HG02610 (cell line): ENCODE measurements around the gene MAST3.

Source experiments
- ATAC-seq: cut with Tn5 transposase; IDR thresholded peaks from one replicate; pipeline ENCODE4 v1.9.1; 2021; ENCODE audit warnings: mild to moderate bottlenecking, moderate library complexity; ENCODE audit not compliant: unreplicated experiment

MAST3 gene

DNA sequence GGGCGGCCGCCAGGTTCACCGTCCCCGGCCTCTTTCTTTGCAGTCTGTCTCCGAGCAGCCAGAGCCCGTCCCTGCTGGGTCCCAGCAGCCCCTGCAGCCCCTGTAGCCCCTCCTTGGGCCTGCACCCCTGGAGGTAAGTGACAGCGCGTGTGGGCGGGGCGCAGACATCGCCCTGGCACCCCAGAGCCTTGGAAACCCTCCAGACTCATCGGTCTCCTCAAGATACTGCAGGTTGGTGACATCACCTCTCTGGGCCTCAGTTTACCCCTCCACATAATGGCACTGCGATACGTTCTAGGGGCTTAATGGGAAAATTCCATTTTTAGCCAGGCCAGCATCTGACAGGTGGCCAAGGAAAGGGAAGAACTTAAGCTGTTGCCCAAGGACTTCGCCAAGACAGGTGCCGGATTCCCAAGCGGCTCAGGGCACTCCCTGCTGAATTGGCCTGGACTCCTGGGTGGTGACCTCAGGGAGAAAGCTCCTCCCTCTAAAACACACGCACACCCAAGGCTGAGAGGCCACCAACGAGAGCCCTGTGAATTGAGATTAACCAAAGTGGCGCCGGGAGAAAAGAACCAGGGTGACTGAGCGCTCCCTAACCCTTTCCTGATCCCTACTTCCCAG is 13.1 kb downstream of the MAST3 start:
- ATAC-seq, result no peak

- ATAC-seq, result no peak
Observed at GRCh38 chr19:18112989-18113478, 15.5 kb downstream of the MAST3 start.

GRCh38 chr19:18113827-18114226 is 16.2 kb downstream of the MAST3 start:
- ATAC-seq, result no peak

GRCh38 chr19:18114483-18114882 is 16.9 kb downstream of the MAST3 start:
- no peak for ATAC-seq

GRCh38 chr19:18117364-18117691 is 19.8 kb downstream of the MAST3 start:
- ATAC-seq, result no peak

DNA sequence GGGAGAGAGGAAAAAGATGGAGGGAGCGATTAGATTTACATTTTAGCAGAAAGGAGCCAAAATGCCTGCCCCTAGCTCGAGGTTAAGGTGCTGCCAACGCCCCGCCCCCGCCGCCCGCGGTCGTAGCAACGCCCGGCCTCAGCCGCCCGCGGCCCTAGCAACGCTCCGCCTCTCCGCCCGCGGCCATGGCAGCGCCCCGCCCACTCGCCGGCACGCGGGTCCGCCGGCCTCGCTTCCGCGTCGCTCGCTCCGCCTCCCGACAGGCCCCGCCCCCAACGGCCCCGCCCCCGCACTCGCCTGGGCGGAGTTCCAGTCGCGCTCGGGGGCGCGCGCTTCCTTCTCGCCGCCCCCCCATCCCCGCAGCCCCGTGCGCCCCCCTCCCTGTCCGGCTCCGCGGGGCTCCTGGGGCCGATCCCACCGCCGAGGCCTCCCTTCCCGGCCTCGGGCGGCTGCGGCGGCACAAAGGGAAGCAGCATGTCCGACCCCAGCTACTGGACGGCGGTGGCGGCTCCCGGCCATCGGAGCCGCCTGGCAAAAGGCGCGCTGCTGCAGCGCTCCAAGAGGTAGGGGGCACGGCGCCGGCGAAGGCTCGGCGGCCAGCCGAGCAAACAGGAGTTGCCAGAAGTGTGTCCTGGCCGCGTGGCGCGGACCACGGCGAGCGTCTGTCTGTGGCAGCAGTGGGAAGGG is 20.3 kb downstream of the MAST3 start:
- peak; percentile 84 for ATAC-seq

GRCh38 chr19:18118420-18119012 is 20.9 kb downstream of the MAST3 start:
- ATAC-seq, result no peak

- no peak for ATAC-seq
Observed at GRCh38 chr19:18119013-18119716, 21.6 kb downstream of the MAST3 start.

DNA sequence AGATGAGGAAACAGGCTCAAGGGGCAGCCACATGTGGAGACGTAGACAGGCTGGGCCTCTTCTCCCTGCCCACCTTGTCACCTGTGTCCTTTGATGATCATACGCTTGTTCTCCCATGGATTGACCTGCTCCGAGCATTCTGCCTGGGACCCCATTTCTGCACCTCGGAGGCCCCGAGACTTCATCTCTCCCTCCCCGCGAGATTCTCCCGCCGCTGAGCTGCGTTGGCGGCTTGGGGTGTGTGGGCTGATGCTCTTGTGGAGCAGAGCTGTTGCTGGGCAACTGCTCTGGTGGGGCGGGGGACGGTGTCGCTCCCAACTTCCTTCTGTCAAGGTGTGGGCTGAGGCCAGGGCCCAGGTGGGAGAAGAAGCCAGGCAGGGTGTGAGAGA is 22.1 kb downstream of the MAST3 start:
- no peak for ATAC-seq

DNA sequence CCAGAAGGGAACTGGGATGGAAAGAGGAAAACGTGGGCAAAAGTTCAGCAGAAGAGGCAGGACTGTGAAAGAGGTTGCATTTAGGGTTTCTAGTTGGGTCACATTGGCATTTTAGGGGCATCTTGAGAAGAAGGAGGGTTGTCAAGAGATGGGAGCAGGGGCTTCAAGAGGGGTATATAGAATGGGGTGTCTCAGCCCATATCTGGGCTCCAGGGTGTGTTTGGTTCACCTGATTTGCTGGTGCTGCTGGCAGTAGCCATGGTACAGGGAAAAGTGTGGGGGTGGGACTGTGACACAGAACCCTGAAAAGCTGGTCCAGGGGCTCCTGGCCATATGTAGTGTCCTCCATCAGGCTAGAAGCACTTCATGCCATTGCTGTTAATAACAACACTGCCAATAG is 22.5 kb downstream of the MAST3 start:
- no peak for ATAC-seq

DNA sequence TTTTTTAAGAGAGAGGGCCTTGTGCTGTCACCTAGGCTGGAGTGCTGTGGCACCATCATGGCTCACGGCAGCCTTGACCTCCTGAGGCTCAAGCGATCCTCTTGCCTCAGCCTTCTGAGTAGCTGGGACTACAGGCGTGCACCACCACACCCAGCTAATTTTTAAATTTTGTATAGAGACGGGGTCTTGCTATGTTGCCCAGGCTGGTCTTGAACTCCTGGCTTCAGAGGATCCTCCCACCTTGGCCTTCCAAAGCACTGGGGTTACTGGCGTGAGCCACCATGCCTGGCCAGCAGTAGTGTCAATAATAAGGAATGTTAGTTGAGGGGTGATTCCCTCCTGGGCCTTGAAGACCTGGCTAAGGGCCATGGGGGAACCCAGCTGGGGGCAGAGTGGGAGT is 23.6 kb downstream of the MAST3 start:
- ATAC-seq, result no peak

- ATAC-seq, result no peak
Observed at GRCh38 chr19:18122424-18122823, 24.8 kb downstream of the MAST3 start.

- ATAC-seq, result no peak
Observed at GRCh38 chr19:18122860-18123795, 25.6 kb downstream of the MAST3 start.

- ATAC-seq, result no peak
Observed at GRCh38 chr19:18123819-18124218, 26.2 kb downstream of the MAST3 start.

- no peak for ATAC-seq
Observed at GRCh38 chr19:18126097-18126496, 28.5 kb downstream of the MAST3 start.

DNA sequence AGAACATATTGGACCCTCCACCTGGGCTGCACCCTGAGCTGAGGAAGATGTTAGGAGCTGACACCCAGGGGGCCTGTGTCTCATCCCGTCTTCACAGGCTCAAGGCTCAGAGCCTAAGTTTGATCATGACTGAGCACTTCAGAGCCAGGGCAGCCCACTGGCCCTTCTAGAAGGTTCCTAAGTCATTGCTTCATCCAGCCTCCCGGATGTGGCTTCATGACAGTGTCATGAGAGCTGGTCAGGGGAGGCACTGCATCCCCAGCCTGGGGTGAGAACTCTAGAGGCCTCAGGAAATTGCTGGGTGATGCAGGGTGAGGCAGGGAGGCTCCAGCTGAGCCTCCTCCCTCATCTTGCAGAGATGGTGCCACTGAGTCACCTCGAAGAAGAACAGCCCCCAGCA is 30.5 kb downstream of the MAST3 start:
- no peak for ATAC-seq

DNA sequence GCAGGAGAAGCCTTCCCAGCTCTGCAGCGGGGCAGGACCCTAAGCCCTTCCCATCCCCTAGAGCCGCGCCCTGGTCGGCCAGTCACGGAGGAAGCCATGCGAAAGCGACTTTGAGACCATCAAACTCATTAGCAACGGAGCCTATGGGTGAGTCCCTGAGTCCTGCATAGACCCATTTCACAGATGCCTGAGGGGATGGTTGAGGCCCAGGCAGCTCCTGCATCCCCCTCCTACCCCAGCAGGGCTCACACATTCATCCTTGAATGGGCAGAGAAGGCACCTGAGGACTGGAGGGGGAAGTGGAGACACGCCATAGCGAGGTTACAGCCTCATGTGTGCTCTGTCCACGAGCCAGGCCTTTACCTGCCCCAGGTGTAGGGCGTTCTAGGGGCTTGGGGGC is 31.2 kb downstream of the MAST3 start:
- ATAC-seq, result no peak

GRCh38 chr19:18130523-18131242 is 33.1 kb downstream of the MAST3 start:
- ATAC-seq, result no peak

DNA sequence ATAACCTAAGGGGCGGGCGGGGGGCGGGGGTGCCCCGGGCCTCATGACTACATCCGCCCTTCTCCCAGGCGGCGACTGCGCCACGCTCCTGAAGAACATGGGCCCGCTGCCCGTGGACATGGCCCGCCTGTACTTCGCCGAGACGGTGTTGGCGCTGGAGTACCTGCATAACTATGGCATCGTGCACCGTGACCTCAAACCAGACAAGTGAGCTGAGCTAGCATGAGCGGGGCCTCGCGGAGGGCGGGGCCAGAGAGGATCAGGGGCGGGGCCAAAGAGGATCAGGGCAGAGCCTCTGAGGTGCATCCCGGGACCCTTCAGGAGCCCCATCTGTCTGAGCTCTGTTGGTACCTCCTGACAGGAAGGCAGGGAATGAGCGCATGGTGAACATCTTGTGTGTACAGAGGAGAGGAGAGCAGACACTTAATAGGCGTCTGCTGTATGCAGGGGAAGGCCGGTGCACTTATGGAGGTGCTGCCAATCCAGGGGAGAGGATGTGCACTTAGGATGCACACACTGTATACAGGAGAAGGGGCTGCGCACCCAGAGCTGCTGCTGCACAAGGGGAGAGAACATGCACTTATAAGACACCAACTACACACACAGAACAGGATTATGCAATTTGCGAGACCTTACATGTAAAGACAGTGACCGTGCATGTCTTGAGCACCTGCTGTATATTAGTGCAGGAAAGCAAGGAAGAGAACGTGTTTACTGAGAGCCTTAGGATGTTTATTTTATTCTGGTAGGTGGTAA is 34.4 kb downstream of the MAST3 start:
- ATAC-seq, result no peak
